ENCODE measurements around the gene PHACTR4.
"Not testable (repeated sequence)": the region's sequence is repeated elsewhere in the genome, so short reads cannot be mapped to it uniquely, and the experiment has no call there.

PHACTR4 gene

GRCh38 chr1:28437924-28438699, 68.6 kb downstream of the PHACTR4 start:
- peak; percentile 23 for DNase-seq

GRCh38 chr1:28439320-28439719, 69.8 kb downstream of the PHACTR4 start:
- DNase-seq = peak; percentile 32

- DNase-seq = no peak
These were observed 72.1 kb downstream of the PHACTR4 start for GRCh38 chr1:28441674-28442073.

GRCh38 chr1:28443550-28443949, 74.0 kb downstream of the PHACTR4 start:
- DNase-seq = no peak

GRCh38 chr1:28447679-28448078, 78.1 kb downstream of the PHACTR4 start:
- no peak for DNase-seq

DNA sequence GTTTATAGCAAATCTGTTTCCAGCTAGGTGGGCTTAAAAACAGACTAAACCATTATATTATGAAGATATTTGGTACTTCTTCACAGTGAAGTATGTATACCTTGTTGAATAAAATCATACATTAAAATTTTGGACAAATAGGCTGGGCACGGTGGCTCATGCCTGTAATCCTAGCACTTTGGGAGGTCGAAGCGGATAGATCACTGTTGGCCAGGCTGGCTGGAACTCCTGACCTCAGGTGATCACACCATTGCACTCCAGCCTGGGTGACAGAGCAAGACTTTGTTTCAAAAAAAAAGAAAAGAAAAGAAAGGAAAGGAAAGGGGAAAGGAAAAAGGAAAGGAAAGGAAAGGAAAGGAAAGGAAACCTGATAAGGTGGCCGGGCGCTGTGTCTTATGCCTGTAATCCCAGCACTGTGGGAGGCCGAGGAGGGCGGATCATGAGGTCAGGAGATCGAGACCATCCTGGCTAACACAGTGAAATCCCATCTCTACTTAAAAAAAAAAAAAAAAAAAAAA, 78.6 kb downstream of the PHACTR4 start:
- not testable (repeated sequence) for DNase-seq

DNA sequence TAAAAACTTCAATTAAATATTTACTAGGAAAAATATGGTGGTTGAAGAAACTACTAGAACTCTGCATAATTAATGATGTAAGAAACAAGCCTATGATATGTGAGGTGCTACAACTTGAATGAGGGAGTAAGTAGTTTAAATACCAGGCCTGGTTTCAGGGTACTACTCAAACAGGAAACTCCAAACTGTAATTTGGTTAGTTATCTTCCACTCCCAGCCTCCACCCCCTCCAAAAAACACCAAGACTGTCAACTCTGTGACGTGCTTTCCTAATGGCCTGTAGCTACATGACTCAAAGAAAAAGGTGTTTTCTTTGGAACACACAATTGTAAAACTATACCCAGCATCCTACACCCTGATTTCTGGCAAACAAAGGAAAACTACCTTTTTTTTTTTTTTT, 80.4 kb downstream of the PHACTR4 start:
- peak; percentile 80 for DNase-seq

- peak; percentile 10 for DNase-seq
These were observed 81.0 kb downstream of the PHACTR4 start for GRCh38 chr1:28450561-28450960.

GRCh38 chr1:28451011-28451410, 81.5 kb downstream of the PHACTR4 start:
- no peak for DNase-seq

GRCh38 chr1:28456078-28456477, 86.5 kb downstream of the PHACTR4 start:
- peak; percentile 44 for DNase-seq

DNA sequence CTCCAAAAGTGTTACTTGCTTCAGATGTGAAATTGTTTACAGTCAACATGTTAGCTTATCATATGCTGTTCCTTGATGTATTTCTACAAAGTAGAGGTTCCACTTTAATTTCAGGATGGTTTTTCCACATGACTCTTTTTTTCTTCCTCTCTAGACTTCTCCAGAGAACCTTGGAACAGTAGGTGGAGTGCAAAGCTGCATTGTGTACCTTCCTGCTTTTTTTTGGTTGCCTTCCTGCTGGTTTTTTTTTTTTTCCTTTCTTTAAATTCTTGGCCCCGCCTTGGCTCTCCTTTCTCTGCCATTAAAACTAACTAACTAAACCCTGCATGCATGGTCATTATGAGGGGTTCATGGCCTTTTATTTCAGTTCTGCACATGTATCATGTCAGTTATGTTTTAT, 88.1 kb downstream of the PHACTR4 start:
- no peak for DNase-seq

DNA sequence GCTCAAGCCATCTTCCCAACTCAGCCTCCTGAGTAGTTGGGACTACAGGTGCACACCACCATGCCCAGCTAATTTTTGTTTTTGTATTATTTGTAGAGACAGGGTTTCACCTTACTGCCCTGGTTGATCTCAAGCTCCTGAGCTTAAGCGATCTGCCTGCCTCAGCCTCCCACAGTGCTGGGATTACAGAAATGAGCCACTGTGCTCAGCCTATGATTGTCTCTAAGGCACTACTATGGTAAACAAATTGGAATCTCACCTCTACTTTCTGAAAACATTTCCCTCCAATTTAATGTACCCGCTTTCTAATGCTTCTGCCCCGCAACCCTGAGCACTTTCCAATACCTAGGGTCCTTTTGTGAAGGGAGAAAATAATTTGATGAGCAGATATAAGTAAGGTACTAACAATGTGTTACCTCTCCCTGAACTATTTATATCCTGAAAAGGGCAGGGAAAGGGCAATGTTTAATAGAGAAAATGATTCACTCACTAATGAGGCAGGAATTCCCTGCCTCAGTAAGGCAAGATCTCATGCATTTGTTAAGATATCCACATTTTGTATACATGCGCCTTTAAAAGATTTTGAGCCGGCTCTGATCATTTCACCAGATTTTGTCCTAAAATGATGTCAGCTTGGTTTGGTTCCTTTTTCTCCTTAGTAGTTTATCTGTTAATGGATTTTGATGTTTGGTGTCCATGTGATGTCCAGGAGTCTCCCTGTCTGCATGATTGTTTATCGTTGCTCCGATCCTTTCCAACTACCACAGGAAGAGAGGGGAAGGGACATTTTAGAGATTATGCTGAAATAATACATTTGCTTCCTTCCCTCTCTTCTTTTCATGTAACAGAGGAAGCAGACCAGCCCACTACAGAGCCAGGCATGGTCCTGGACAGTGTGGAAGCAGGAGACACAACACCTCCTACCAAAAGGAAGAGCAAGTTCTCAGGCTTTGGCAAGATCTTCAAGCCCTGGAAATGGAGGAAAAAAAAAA, 89.0 kb downstream of the PHACTR4 start:
- no peak for DNase-seq

DNA sequence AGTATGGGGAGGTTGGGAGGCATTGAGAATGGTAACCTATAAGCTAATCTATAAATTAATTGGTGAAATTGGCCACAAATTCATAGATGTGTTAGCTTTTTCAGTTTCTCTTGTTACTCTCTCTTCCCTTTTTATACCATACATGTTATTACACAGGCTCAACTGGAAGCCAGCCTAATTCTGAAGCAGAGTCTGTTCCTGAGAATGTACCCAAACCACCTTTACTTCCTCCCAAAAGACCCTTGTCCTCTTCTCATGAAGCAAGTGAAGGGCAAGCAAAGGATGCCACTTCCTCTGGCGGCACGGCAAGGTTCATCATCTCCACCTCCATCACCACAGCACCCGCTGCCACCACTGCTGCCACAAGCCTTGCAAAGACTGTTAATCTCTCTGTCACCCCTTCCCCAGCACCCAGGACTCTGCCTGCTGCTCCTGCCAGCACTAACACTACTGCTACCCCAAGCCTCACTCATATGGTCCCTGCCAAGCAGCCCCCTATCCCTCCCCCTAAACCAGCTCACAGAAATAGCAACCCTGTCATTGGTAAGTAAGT, 96.8 kb downstream of the PHACTR4 start:
- no peak for DNase-seq

GRCh38 chr1:28470146-28470545, 100.6 kb downstream of the PHACTR4 start:
- DNase-seq = no peak

- DNase-seq = not testable (repeated sequence)
These were observed 110.0 kb downstream of the PHACTR4 start for GRCh38 chr1:28479497-28479896.

- no peak for DNase-seq
These were observed 110.8 kb downstream of the PHACTR4 start for GRCh38 chr1:28480308-28480707.

GRCh38 chr1:28482138-28482537, 112.6 kb downstream of the PHACTR4 start:
- no peak for DNase-seq

- DNase-seq = no peak
These were observed 113.2 kb downstream of the PHACTR4 start for GRCh38 chr1:28482702-28483101.

DNA sequence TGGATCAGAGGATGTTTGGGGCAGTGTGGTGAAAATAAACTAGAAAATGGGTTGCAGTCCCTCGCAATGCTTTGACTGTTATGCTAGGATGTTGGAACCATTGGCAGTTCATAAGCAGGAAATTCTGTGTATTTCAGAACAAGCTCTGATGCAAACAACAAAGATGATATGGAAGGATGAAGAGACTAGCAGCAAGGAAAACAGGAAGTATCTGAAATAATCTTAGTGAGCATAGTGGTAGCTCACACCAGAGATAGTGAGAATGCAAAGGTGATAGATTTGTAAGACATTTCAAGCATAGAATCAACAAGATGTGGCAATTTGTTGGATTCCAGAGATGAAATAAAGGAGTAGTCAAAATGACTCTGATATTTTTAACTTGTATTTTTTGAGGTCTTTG, 125.2 kb downstream of the PHACTR4 start:
- DNase-seq = no peak

GRCh38 chr1:28499553-28499952, 130.0 kb downstream of the PHACTR4 start:
- DNase-seq = no peak

DNA sequence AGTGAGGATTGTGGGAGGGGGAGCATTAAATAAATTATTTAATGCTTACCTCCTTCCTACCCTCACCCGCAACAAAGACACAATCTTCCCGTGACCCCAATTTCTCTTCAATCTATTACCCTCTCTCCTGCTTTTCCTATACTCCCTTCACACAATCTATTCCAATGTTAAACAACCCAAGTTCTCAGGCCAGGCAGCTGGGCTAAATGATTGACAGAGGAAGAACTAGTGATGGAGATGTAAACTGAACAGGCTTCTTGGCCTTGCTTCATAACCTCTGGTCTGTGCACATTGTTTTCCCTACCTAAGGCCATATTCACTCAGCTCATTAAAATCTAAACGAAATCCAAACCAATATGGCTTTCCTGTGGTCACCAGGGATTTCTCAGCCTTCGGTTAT, 132.4 kb downstream of the PHACTR4 start:
- DNase-seq = no peak

GRCh38 chr1:28503117-28503516, 133.6 kb downstream of the PHACTR4 start:
- DNase-seq = no peak
